Stimulated activated memory B cell treated with anti-CD40 and anti-IgM and Interleukin-4, amounts not matched to agents 10 μg/mL and 1 μg/mL and 100 μg/mL, for 72 hours (primary cell): ENCODE measurements around the gene MRPL20.
A peak's percentile ranks its signal among the peaks of the same experiment; 100 is the strongest.
"Not testable (repeated sequence)": the region's sequence is repeated elsewhere in the genome, so short reads cannot be mapped to it uniquely, and the experiment has no call there.

Source experiments
- ATAC-seq: fragments of 150-1000 bp; cut with Tn5 transposase; 2 replicates; pipeline ENCODE4 v1.10.0; 2021
- H3K27ac Mint-ChIP-seq: one replicate; pipeline ENCODE4 v1.8.0; 2022; ENCODE audit warnings: mild to moderate bottlenecking, mixed read lengths
- H3K27me3 Mint-ChIP-seq: one replicate; pipeline ENCODE4 v1.8.0; 2022; ENCODE audit warnings: mixed read lengths
- H3K36me3 Mint-ChIP-seq: one replicate; pipeline ENCODE4 v1.8.0; 2022; ENCODE audit warnings: mixed read lengths
- H3K4me1 Mint-ChIP-seq: one replicate; pipeline ENCODE4 v1.8.0; 2022; ENCODE audit warnings: mixed read lengths
- H3K4me3 Mint-ChIP-seq: one replicate; pipeline ENCODE4 v1.8.0; 2022; ENCODE audit warnings: mild to moderate bottlenecking, moderate library complexity, mixed read lengths
- H3K9me3 Mint-ChIP-seq: one replicate; pipeline ENCODE4 v1.8.0; 2022; ENCODE audit warnings: mixed read lengths

MRPL20 gene

DNA sequence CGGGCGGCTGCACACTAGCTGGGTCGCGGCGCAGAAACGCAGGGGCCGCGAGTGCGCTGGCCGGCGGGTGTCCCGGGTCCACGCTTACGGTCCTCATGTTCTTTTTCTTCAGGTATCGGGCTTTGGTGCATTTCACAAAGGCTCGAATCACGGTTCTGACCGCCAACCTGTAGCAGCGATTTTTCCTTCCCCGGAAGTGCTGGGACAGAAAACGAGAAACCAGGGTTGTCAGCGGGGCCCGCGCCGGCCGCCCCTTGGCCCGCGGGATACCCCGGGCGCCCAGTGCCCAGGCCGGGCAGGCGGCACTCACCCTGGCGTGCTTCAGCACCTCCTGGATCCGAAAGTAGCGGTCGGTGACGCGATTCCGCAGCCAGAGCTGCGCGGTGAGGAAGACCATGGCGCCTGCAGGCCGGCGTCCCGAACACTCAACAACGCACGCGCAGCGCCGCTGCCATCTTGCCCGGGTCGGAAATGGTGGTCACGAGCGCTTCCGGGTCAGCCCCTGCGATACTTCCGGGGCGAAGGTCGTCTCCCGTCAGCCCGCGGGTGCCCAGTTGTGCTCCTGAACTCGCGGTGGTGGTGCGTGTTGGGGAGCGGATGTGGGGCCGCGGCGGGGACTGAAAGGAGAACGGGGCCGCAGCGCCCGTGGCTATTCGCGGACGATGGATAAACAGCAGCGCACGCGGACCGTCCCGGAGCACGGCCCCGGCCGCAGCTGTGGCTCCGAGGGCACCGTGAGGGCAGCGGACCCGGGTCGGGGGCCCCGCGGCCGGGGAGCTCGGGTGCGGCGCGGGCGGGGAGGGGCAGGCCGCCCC, at the start of gene MRPL20:
Gene MRPL20 (minus strand): TSS at position 473 of the 815 bp plus-strand sequence. CDS start 76 bp downstream, at position 397.
- H3K27ac Mint-ChIP-seq = peak within 1 kb of the TSS; percentile 91
- H3K4me1 Mint-ChIP-seq = peaks cover 44% of the 10 kb centered on the region
- no peaks in the 10 kb centered on the region for H3K27me3 Mint-ChIP-seq
- H3K9me3 Mint-ChIP-seq = no peaks in the 10 kb centered on the region
- peak within 1 kb of the TSS; percentile 92 for H3K4me3 Mint-ChIP-seq
- H3K36me3 Mint-ChIP-seq = peaks cover 43% of the 10 kb centered on the region
- peak; percentile 98 for ATAC-seq

DNA sequence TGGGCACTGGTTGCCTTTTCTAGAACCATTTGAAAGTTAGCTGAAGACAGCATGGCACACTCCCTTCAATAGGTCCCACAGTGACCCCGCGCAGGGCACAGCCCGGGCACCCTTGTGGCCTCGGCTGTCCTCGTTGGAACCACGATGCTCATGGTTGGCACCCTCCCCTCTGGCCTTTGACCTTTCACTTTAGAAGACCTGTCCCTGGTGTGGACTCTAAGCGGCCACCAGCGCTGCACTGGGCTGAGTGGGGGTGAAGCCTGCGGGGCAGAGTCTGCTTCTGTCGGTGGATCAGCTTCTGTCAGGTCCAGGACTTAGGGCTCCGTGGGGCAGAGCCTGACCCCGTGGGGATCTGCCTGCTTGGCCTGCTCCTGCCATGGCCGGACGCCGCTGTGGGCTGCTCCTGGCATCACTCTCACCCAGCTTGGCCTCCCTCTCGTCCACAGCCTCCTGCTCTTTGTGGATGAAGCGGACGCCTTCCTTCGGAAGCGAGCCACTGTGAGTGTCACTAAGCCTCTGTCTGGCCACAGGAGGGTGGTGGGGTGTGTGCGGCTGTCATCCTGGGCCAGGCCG, 49.7 kb upstream of the MRPL20 start:
- ATAC-seq, H3K27ac Mint-ChIP-seq: not testable (repeated sequence)

DNA sequence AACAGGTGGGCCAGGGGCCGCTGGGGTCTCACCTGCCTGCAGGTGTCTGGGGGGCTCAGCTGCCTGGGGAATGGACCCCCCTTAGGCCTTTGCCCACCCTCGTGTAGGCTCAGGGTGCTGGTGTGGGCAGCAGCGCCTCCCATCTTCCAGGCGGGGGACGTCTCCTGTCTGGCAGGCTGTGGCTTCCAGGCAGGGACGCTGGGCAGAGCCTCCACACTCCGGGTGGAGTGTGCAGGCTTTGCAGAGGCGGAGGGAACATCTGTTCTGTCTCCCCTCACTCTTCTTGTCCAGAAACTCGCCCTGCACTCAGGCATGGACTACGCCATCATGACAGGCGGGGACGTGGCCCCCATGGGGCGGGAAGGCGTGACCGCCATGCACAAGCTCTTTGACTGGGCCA, 48.8 kb upstream of the MRPL20 start:
- H3K4me3 Mint-ChIP-seq, H3K27me3 Mint-ChIP-seq, H3K4me1 Mint-ChIP-seq, H3K9me3 Mint-ChIP-seq, ATAC-seq, H3K36me3 Mint-ChIP-seq, H3K27ac Mint-ChIP-seq: not testable (repeated sequence)

More for the DNA sequence above, 49.7 kb upstream of the MRPL20 start:
- H3K9me3 Mint-ChIP-seq, H3K36me3 Mint-ChIP-seq, H3K4me1 Mint-ChIP-seq, H3K4me3 Mint-ChIP-seq: not testable (repeated sequence)
- H3K27me3 Mint-ChIP-seq = peaks cover 10% of the 10 kb centered on the region

DNA sequence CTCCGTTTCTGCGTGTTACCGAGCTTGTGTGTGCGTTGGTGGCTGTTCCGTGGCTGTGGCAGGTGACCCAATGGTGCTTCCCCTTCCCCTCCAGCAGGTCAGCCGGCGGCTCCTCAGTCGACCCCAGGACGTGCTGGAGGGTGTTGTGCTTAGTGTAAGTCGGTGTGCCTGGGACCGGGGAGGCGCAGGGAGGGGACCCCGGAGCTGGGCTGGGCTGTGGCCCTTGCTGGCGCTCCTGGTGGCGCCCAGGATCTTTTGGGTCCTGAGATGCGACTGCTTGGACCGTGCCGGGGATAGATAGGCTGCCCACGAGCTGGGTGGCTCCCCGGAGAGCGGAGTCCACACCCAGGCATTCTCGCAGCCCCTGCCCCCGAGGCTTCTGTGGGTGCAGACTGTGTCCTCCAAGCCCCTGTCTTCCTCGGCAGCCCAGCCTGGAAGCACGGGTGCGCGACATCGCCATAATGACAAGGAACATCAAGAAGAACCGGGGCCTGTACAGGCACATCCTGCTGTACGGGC, 48.3 kb upstream of the MRPL20 start:
- no peak overlapping the region for H3K4me3 Mint-ChIP-seq
- H3K9me3 Mint-ChIP-seq = no peaks in the 10 kb centered on the region
- no peaks in the 10 kb centered on the region for H3K4me1 Mint-ChIP-seq
- no peak overlapping the region for H3K27ac Mint-ChIP-seq
- no peaks in the 10 kb centered on the region for H3K27me3 Mint-ChIP-seq
- no peaks in the 10 kb centered on the region for H3K36me3 Mint-ChIP-seq
- ATAC-seq = no peak

DNA sequence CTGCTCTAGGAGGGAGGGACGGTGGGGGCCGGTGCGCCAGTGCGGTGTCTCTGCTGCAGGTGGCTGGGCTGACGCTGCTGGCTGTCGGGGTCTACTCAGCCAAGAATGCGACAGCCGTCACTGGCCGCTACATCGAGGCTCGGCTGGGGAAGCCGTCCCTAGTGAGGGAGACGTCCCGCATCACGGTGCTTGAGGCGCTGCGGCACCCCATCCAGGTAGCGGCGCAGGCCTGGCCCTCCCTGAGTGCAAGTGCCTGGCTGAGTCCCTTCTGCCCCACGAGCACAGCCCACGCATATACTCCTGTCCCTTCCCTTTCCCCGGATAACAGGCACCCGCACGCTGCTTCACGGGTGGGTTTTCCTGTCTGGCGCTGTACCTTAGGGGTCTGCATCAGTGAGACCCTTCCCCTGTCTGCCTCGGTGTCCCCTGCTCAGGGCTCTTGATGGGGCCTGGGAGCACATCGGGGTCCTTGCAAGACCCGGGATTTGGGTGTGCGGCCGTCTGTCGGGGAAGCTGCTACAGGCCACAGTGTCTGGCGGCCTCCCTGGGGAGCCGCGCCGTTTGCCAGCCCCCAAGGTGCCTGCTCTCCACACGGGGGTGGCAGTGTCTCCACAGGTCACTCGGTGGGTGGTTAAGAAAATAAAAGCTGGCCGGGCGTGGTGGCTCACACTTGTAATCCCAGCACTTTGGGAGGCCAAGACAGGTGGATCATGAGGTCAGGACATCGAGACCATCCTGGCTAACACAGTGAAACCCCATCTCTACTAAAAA, 47.4 kb upstream of the MRPL20 start:
- H3K9me3 Mint-ChIP-seq, H3K4me1 Mint-ChIP-seq, ATAC-seq, H3K36me3 Mint-ChIP-seq, H3K27me3 Mint-ChIP-seq, H3K27ac Mint-ChIP-seq, H3K4me3 Mint-ChIP-seq: not testable (repeated sequence)

DNA sequence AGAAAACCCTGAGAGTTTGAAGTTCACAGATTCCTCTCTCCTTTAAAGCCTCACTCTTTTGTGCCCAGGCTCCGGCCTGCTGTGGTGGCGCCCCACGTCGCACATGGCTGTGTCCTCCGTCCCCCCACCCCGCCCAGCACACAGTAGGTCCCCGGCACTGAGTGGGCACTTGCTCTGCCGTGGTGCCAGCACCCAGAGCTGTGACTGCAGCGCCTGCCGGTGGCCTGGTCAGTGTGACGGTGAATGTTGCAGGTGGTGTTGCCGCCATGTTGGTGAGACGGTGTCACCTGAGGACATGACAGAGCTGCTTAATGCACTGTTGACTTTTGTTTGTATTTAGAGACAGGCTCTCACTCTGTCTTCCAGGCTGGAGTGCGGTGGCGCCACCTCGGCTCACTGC, 45.8 kb upstream of the MRPL20 start:
- Mint-ChIP-seq H3K27ac (no peak overlapping the region), H3K9me3 (no peaks in the 10 kb centered on the region), H3K4me1 (no peaks in the 10 kb centered on the region), H3K4me3 (no peak overlapping the region), H3K27me3 (peaks cover 9% of the 10 kb centered on the region), H3K36me3 (no peaks in the 10 kb centered on the region)
- no peak for ATAC-seq

DNA sequence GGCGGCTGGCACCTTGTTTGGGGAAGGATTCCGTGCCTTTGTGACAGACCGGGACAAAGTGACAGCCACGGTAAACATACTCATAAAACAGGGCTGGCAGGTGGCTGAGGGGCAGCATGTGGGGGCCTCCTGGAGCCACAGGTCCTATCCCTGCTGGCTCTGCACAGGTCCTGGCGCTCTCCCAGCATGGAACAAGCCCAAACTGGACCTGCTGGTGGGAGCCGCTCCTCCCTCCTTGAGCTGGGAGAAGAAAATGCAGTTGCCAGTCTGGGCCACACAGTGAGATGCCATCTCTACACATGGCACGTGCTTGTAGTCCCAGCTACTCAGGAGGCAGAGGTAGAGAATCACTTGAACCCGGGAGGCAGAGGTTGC, 45.3 kb upstream of the MRPL20 start:
- H3K4me3 Mint-ChIP-seq, ATAC-seq, H3K27me3 Mint-ChIP-seq, H3K36me3 Mint-ChIP-seq, H3K9me3 Mint-ChIP-seq, H3K27ac Mint-ChIP-seq, H3K4me1 Mint-ChIP-seq: not testable (repeated sequence)

DNA sequence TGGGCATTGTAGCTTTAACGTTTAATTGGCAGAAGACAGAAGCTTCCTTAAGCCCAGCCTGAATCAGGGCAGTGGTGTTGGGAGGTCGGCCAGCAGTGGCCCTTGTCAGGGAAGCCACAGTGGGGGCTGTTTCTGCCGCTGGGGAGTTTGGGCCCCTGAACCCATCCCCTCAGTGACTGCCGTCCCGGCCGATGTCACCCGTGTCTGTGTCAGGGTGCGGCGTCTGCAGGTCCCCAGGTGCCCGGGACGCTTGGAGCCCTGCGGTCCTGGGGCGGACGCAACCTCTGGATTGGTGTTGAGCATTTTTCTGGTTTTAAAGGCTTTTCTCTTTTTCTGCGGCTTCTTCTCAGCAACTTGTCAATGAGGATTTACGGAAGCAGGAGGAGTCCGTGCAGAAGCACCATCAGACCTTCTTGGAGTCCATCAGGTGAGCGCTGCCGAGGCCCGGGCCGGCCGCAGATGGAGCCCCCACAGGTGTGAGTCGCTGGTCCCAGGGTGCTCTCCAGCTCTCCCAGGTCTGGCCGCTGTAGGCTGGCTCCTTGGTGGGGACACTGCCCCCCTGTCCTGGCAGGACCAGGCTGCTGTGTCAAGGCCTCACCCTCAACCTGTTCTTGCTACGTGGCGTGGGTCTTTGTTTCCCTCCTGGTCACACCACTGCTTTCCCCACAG, 44.7 kb upstream of the MRPL20 start:
- no peak overlapping the region for H3K27ac Mint-ChIP-seq
- no peaks in the 10 kb centered on the region for H3K4me1 Mint-ChIP-seq
- H3K9me3 Mint-ChIP-seq = no peaks in the 10 kb centered on the region
- peaks cover 9% of the 10 kb centered on the region for H3K27me3 Mint-ChIP-seq
- no peaks in the 10 kb centered on the region for H3K36me3 Mint-ChIP-seq
- H3K4me3 Mint-ChIP-seq = no peak overlapping the region
- ATAC-seq = peak; percentile 4

DNA sequence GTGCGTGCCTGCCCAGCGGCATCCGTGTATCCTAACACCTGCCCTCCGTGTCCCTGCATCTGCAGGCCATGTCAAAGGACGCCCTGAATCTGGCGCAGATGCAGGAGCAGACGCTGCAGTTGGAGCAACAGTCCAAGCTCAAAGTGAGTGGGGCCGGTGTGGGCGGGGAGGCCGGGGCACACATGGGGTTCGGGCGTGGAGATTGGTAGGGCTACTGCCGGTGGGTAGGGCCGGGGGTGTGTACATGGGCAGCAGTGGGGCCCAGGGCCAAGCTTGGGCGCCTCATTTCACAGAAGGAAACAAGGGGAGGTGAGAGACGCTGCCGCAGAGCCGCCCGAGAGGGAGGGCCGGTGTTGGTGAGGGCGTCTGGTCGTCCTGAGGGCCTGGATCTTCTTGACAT, 43.5 kb upstream of the MRPL20 start:
- ATAC-seq, H3K27me3 Mint-ChIP-seq, H3K27ac Mint-ChIP-seq, H3K4me1 Mint-ChIP-seq, H3K4me3 Mint-ChIP-seq, H3K36me3 Mint-ChIP-seq, H3K9me3 Mint-ChIP-seq: not testable (repeated sequence)

DNA sequence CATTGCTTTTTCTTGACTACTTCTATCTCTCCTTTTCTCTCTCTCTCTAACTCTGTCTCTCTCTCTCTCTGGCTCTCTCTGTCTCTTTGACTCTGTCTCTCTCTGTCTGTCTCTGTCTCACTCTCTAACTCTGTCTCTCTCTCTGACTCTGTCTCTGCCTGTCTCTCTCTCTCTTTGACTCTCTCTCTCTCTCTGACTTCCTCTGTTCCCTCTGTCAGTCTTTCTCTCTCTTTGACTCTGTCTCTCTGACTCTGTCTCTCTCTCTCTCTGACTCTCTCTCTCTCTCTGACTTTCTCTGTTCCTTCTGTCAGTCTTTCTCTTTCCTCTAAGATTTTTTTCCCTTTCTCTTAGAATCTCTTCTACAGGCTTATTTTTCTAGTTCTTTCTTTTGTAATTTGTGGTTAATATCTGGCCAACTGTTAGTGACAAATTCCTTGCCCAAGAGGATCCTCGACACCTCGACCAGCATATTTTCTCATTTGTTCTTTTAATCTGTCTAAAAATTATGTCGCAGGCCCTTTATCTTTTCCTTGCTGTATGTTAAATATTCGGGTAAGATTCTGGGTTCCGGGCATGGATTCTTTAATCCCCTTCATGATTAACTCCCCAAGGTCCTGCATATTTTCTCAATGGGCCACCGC, 42.1 kb upstream of the MRPL20 start, which contains the start of gene ATAD3C:
Gene ATAD3C (plus strand): TSS at position 591 of the 641 bp plus-strand sequence. CDS start 995 bp downstream, outside the sequence.
- no peak for ATAC-seq
- H3K9me3 Mint-ChIP-seq = no peaks in the 10 kb centered on the region
- H3K36me3 Mint-ChIP-seq = no peaks in the 10 kb centered on the region
- H3K4me3 Mint-ChIP-seq = no peak within 1 kb of the TSS
- no peak within 1 kb of the TSS for H3K27ac Mint-ChIP-seq
- no peaks in the 10 kb centered on the region for H3K4me1 Mint-ChIP-seq
- peaks cover 10% of the 10 kb centered on the region for H3K27me3 Mint-ChIP-seq

DNA sequence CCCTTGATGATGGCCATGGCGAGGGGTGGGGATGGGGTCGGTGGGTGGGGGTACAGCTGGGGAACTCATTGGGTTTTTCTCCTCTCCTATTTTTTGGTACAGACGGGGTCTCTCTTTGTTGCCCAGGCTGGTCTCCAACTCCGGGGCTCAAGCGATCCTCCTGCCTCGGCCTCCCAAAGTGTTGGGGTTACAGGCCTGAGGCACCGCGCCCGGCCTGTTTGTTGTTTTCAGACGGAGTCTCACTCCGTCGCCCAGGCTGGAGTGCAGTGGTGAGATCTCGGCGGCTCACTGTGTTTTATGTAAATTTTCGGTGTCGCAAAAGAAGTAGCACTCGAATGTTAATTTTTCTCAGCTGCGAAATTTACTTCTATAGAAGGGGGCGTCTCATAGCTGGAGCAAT, 39.5 kb upstream of the MRPL20 start:
- H3K36me3 Mint-ChIP-seq, H3K27ac Mint-ChIP-seq, H3K4me1 Mint-ChIP-seq, H3K4me3 Mint-ChIP-seq, ATAC-seq, H3K9me3 Mint-ChIP-seq: not testable (repeated sequence)
- H3K27me3 Mint-ChIP-seq = peaks cover 36% of the 10 kb centered on the region

DNA sequence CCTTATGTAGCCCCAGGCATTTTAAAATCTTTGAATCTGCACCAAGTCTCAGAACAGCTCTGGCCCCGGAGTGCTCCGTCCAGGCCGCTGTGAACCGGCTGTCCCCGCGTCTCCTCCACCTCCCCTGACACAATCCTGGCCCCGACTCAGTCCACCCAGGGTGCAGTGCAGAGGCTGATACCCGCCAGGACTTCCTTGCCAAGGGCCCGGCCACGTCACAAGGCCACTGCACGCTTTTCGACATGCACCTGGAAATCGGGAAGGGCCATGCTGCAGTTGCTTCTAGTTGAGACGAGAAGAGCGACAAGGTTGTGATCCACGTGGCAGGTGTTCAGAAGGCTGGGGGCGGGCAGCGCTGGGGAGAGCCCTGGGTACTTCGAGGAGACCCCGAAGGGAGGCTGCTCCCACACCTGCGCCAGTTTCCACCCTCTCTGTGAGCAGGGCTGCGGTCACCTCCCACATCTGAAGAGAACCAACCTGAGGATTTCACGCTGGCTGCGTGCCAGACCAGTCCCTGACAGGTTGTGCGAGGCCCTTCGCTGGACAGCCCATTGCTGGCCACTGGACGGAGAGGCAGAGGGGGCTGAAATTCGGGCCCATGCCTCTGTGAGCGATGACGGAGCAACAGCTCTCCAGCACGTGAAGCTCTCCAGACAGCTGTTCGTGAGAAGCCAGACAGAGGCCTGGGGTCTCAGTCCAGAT, 35.1 kb upstream of the MRPL20 start:
- Mint-ChIP-seq H3K27ac (no peak overlapping the region), H3K36me3 (no peaks in the 10 kb centered on the region), H3K9me3 (no peaks in the 10 kb centered on the region), H3K4me1 (peaks cover 9% of the 10 kb centered on the region), H3K27me3 (peaks cover 53% of the 10 kb centered on the region), H3K4me3 (no peak overlapping the region)
- ATAC-seq = no peak

DNA sequence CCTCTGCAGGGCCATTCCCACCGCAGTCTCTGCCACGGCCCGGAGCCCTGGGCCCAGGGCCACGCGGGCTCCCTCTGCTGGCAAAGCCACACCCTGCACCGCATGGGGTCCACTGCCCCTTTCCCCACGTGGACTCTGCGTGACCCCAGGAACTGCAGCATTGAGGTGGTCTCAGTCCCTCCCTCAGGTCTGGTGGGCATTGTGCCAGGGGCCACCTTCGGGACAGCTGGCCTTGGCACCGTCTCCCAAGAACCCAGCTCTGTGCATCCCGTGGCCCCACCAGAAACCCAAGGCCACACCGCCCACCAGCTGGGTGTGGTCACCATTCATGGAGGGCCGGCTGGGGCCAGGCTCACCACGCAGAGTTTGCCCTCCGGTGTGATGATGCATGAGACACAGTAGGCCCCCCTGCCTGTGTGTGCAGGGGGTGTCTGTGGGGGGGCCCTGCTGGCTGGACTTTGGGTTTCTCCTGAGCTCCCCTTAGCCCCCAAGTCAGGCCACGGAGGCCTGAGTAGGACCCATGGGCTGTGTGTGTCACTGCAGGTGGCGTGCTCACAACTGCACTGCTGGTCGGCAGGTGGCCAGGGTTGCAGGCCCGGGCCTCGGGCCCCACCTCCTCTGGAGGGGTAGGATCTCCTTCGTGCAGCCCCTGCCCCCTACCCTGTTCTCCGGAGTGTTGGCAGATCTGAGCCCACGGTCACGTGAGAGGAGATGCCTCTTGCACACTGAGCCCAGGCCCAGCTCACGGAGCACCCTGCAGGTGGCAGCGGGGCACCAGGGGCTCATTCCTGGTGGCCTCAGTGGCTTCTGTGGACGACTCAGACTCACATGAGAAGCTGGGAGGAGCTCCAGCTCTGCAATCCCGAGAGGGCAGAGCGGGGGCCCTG, 34.2 kb upstream of the MRPL20 start:
- H3K27ac Mint-ChIP-seq = no peak overlapping the region
- ATAC-seq = peak; percentile 63
- peaks cover 11% of the 10 kb centered on the region for H3K4me1 Mint-ChIP-seq
- no peaks in the 10 kb centered on the region for H3K9me3 Mint-ChIP-seq
- no peaks in the 10 kb centered on the region for H3K36me3 Mint-ChIP-seq
- peaks cover 60% of the 10 kb centered on the region for H3K27me3 Mint-ChIP-seq
- H3K4me3 Mint-ChIP-seq = no peak overlapping the region
